ENCODE data around the gene PLCB1.

PLCB1 gene

DNA sequence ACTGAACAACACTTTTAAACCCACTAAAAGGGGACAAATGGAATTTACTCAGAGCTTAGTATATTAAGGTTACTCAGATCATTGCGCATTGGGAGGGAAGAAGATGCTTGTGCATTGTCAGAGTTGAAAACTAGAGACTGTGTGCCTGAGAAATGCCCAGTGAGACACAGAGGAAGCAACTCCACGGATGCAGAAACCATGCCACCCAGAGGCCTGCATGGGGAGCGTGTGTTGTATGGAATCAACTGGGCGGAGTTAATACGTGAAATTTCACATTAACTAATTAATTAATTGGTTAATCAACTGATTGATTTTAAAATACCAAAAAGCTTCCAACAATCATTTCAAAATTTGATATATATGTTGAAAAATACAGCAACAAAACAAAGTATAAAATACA, 391.6 kb downstream of the PLCB1 start:
- DNase-seq = peak; percentile 1

DNA sequence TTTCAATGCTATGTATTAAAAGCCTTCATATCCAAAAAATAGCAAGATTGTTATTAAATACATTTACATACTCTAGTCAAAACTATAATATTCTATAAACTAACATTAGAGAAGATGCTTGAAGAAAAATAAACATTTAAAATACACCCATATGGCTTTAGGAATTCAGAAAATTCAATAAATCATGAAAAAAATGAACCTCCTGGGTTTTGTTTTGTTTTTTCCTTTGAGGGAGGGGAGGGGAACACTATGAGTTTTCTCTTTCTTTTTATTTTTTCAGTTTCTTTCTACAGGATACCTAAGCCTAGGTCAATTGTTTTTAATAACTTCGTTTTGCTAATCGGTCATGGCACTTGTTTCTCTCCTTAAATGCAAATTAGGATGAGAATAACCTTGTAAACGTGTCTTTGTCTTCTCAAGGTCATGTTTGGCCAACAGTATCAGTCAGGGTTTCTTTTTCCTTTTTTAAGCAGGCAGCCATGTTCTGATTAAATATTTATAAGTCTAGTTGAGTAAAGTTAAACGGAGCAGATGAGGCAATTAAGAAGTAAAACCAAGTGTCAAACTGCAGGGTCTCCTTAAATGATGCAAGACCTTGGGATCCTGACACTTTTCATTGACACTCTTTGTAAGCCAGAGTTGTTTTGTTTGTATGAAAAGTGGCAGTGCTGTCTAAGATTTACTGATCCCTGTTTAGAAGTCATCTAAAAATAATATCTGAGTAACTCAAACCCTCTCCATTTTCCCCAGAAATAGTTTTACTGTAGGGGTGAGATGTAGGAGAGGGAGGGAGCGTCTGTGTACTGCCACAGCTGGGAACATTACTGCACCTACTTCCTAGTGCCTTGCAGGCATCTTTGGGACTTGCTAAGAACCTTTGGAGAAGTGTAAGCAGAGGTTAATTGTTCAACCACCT, 392.3 kb downstream of the PLCB1 start:
- DNase-seq = no peak

DNA sequence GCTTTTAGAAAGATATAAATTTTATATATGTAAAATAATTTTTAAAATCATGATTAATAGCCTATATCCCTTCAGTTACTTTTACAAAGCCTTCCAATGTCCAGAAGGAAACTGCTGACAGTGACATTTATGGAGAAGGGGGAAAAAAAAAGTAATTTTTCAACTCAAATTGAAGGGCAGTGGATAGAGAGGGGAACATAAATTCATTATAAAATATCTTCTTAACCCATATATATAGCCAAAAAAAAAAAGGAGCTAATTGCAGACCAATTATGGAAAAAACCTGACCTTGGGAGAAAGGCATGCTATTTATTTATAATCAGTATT, 392.9 kb downstream of the PLCB1 start:
- DNase-seq = no peak

DNA sequence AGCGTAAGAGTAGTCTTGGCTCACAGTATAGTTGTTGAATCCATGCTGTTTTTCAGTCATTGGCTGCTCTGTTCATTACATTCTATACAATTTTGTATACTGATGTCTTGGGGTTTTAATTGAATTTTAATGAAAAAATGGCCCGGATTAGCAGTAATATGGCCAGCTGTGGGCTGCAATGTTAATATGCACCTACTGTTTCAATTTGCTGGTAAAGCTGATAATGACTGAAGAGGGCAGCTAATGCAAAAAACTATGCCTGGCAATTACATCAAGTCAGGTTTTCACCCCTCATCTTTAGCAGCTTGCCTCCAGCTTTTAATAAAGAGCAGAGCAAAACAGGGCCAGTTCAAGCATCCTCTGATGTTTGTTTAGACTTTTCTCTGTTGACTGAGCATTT, 394.5 kb downstream of the PLCB1 start:
- DNase-seq = no peak

GRCh38 chr20:8527998-8528723, 396.1 kb downstream of the PLCB1 start:
- DNase-seq = no peak

- DNase-seq = no peak
These were observed 398.0 kb downstream of the PLCB1 start for GRCh38 chr20:8530022-8530421.

DNA sequence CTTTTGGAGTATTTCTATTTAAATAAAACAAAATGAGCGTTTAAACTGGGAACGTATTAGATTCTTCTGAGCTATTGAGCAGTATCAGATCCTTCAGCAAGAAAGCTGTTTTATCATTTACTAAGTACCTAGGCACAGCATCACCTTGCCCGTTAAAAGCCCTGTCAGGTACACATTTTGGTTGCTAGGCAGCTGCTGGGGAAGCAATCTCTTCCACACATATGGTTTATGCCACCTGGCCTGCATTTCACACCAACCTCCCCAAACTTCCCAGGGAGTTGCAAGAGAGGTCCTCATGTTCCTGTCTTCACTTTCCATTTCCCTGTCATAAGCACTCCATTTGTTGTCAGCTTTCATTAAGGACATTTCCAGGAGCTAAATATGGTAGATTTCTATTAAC, 400.1 kb downstream of the PLCB1 start:
- no peak for DNase-seq

DNA sequence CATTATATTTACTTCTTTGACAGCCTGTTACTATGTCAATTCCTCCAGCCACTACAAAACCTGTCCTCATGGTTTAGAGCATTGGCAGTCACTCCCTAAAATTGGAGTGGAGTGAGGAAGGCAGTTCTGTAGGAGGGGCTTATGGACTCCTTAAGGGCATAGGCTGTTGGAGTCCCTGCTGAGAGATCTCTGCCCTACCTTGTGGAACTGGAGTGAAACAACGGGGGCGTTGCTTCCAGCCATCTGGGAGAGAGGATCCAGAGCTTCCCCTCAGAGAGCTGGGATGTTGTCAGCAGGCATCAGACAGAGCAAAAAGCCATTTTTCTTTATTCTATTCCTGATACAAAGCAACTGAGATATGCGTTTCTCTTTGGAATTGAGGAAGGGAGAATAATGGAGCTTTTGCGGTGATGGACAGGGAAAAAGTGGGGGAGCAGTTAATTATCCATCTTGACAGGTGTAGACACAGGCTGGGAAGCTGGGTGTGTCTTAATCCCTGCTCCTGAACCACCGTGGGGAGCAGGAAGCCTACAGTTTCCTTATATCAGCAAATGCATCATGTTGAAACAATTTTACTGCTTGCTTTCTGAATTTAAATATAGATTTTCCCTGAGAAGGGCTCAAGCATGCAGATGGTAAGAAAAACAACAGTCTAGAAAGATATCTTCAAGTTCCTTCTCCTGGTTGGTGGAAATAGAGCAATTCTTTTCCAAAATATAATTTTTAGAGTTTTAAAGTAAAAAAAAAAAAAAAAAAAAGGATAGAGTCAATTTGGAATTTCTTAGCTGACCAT, 402.5 kb downstream of the PLCB1 start:
- DNase-seq = no peak

DNA sequence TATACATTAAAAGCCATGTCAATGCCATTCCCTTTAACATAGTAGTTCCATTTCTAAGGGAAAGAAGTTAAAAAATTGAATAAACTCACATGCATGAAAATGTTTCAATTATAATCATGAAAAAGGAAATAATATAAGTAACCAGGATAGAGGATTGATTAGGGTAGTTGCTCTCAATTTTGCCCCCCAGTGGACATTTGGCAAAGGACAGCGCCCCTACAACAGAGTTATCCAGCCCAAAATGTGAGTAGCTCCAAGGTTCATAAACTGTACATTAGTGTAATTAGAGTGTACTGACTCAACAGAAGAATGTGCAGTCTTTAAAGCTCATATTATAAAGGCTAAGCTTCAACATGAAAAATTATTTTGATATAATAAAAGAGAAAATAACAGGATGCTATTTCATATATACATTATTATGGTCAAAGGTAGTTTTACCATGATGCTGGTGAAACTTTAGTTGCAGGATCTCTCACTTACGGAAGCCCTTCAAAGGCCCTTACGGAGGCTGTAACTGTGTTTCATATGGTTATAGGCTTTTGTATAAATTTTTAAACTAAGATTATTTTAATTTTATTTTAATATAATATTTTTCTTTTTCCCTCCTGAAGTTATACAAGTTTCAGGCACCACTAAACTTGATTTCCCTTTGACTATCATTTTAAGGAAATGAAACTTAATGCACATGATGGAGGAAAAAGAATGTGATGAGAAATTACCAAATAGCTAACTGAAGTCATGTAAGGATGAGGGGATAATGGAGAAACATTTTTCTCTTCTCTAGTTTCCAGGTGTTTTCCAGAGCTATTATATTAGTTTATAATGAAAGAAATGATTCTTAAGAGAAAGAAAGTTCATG, 403.6 kb downstream of the PLCB1 start:
- no peak for DNase-seq

- DNase-seq = no peak
These were observed 404.2 kb downstream of the PLCB1 start for GRCh38 chr20:8536262-8536618.

- DNase-seq = no peak
These were observed 408.4 kb downstream of the PLCB1 start for GRCh38 chr20:8540466-8540865.

DNA sequence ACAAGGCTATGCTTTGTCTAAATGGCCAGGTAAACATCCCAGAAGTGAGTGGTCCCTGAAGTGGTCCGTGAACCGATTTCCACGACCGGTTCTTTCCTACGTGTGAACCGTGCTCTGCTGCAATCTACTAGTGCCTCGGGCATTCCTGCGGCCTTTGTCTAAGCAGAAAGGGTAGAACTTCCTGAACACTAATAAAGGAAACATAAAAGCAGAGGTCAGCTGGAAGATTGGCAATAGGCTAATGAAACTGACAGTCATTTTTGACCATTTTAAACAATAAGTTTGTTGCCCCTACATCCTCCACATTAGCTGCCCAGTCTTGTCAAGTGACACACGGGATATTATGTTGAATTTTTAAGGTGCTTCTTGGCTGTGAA, 410.0 kb downstream of the PLCB1 start:
- DNase-seq = no peak

GRCh38 chr20:8545212-8545611, 413.1 kb downstream of the PLCB1 start:
- no peak for DNase-seq

GRCh38 chr20:8547035-8547650, 415.1 kb downstream of the PLCB1 start:
- no peak for DNase-seq

DNA sequence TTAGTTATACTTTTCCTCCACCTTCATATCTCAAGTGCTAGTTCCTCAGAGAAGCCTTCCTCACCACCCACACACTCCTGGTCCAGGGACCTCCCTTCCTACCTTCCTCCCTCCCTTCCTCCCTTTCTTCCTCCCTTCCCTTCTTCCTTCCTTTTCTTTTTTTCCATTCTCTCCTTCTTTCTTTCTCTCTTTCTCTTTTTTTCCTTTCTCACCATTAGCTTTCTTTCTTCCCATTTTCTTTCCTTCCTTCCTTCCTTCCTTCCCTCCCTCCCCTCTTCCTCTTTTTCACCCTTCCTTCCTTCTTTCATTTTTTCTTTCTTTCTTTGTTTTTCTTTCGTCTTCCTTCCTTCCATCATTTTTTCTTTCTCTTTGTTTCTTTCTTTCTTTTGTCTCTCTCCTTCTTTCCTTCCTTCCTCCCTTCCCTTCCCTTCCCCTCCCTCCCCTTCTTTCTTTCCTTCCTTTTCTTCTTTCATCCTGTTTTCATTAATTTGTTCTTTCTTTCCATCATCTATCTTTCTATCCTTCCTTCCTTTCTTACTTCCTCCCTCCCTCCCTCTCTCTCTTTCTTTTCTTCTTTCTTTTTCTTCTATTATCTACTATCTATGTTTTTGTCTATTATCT, 416.0 kb downstream of the PLCB1 start:
- no peak for DNase-seq

GRCh38 chr20:8549192-8549591, 417.1 kb downstream of the PLCB1 start:
- no peak for DNase-seq

DNA sequence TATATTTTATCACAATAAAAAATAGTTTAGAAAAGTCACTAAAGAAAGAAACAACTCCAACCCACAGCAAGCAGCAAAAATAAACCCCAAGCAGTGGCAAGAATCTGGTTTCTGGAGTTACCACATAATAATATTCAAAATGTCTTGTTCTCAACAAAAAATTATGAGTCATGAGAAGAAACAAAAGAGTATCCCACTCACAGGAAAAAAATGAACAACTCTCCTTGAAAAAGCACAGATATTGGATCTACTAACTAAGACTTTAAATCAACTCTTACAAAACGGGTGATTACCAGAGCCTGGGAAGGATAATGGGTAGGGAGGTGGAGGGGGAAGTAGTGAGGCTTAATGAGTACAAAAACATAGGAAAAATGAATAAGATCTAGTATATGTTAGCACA, 425.6 kb downstream of the PLCB1 start:
- DNase-seq = no peak

DNA sequence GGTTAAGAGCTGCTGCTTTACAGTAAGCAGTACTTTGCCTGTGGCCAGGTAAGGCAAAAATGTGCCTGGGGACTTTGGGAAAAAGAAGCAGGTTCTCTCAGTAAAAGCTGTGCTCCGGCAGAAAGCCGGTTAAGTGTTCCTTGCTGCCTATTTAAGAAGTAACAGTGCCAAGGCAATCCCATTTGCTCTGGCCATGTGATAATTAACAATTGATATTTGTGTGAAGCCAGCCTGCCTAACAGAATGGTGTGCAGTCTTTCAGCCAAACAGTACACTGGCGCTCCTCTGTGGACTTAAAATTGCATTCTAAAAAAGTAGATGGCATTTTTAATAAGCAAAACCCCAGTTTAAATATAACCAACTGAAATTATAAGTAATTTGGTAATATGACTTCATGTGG, 430.3 kb downstream of the PLCB1 start:
- DNase-seq = no peak

GRCh38 chr20:8568075-8568474, 436.0 kb downstream of the PLCB1 start:
- DNase-seq = no peak

- no peak for DNase-seq
These were observed 437.7 kb downstream of the PLCB1 start for GRCh38 chr20:8569766-8570165.

- DNase-seq = no peak
These were observed 439.5 kb downstream of the PLCB1 start for GRCh38 chr20:8571611-8572010.

- DNase-seq = no peak
These were observed 441.6 kb downstream of the PLCB1 start for GRCh38 chr20:8573686-8574085.

Measured in CD4-positive, alpha-beta T cell treated with Interferon gamma for 1 hour (primary cell).